OCI-LY3 (cell line): Measurements from ENCODE around the gene IL1RAP.

ENCODE experiments used
- CTCF ChIP-seq: fragments of 200-600, 300-600 bp; sonication (generic); IDR thresholded peaks from 2 replicates; pipeline ENCODE4 v1.5.1; 2014; ENCODE audit warnings: antibody characterized with exemption, low read length, low read depth
- EZH2phosphoT487 ChIP-seq: fragments of 200-600 bp; shearing (Covaris generic); IDR thresholded peaks from 2 replicates; pipeline ENCODE4 v1.6.1; 2018; ENCODE audit warnings: antibody characterized with exemption, mixed run types, low read depth

GRCh38 chr3:190519886-190520285 is 6.0 kb downstream of the IL1RAP start:
- TF ChIP-seq CTCF: no peak
- TF ChIP-seq EZH2phosphoT487: no peak
